Placental pericyte (primary cell): ENCODE results near the gene WNT6. TPM values are rescaled to one million over a fixed set of nuclear protein-coding genes. Genes with fewer than 3 reads are reported as not detected.

Source experiments
- small RNA-seq: library from RNA; depleted of rRNA; stranded (forward); fragments of <200 nt; gene quantifications from one replicate; pipeline ENCODE3, GENCODE V24; 2012; ENCODE audit warnings: low replicate concordance
- total RNA-seq: library from RNA; depleted of rRNA; stranded (reverse); fragments of >200 nt; gene quantifications from 2 replicates; pipeline ENCODE4 v1.2.3, GENCODE V29; 2012

WNT6 gene
- not detected in 2 replicates for total RNA-seq

DNA sequence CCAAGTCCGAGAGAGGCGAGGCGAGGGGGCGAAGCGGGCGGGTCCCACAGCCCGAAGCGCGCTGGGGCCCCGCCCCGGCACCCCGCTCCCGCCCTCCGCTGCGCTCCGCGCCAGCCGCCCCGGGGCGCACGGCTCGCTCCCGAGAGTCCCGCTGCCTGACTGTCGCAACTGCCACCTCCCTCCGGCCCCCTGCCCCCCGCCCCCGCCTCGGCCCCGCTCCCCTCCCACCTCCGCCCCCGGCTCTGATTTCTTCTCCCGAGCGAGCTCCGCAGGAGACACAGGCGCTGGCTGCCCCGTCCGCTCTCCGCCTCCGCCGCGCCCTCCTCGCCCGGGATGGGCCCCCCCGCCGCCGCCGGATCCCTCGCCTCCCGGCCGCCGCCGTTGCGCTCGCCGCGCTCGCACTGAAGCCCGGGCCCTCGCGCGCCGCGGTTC is at the start of gene WNT6:
TSS of gene WNT6 (plus strand) at position 250 of the 432 bp plus-strand sequence. CDS start 233 bp downstream, outside the sequence.

GRCh38 chr2:218831378-218831990 is 28.1 kb upstream of the WNT6 start, which contains the start of gene PRKAG3:
Gene PRKAG3, minus strand, starts transcription at chr2:218831803.

DNA sequence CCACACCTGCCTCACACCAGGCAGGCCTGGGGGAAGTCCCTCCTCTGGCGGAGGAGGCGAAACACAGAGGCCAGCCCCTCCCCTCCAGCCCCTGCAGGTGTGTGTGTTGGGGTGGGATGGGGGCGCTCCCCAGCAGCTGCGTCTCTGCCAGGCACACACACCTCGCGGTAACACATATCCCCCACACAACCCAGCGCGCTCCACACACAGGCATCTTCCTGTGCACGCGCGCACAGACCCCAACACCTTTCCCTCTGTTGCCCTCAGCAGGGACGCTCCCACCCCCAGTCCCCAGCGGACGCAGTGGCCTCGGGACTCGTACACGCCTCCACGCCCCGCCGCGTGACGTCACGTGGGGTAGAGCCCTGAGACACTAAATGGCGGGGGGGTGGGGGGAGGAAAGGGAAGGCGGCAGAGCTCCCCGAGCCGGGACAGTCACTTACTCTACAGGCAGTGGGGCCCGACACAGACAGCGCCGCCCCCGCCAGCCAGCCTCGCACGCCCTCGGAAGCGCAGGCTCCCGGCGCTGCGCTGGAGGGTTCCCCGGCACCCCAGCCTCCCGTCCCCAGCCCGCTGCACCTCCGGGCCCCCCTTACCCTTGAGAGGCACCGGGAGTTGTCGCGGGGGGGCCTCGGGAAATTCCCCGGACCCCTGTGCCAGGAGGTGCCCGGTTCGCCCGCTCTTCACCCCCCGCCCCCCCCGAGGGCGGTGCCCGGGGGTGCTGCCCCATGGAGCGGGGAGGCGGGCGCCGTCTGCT is 20.7 kb downstream of the WNT6 start, which contains the start of gene WNT10A:
TSS of gene WNT10A (plus strand) at position 751 of the 757 bp plus-strand sequence. CDS start 144 bp downstream, outside the sequence.

Small RNA genes within 50 kb of the gene (small RNA-seq; reads per million reads assigned to genes)
- gene RNU6-642P, result not detected

Other genes starting within 250 kb of the WNT6 start
- 11.6 and 25.1 TPM in 2 replicates for gene ZNF142, start 200.2 kb upstream of the WNT6 start, total RNA-seq
- gene BCS1L, start 200.1 kb upstream of the WNT6 start, total RNA-seq, result 17.9 and 39.8 TPM in 2 replicates
- 36.1 and 54.0 TPM in 2 replicates for gene RNF25, start 187.8 kb upstream of the WNT6 start, total RNA-seq
- gene STK36, start 187.7 kb upstream of the WNT6 start, total RNA-seq, result 24.7 and 33.1 TPM in 2 replicates
- gene TTLL4, start 149.0 kb upstream of the WNT6 start, total RNA-seq, result 19.5 and 25.8 TPM in 2 replicates
- gene CYP27A1, start 77.7 kb upstream of the WNT6 start, total RNA-seq, result 4.7 and 23.4 TPM in 2 replicates
- gene PRKAG3, start 28.0 kb upstream of the WNT6 start, total RNA-seq, result not detected in 2 replicates
- gene WNT10A, start 21.0 kb downstream of the WNT6 start, total RNA-seq, result not detected in 2 replicates
- not detected in 2 replicates for gene CDK5R2, start 99.9 kb downstream of the WNT6 start, total RNA-seq
- not detected in 2 replicates for gene FEV, start 125.4 kb downstream of the WNT6 start, total RNA-seq
- gene CRYBA2, start 133.6 kb downstream of the WNT6 start, total RNA-seq, result not detected in 2 replicates
- gene CFAP65, start 181.7 kb downstream of the WNT6 start, total RNA-seq, result not detected in 2 replicates
- gene IHH, start 201.1 kb downstream of the WNT6 start, total RNA-seq, result under 0.01 TPM in 1 of 2 replicates, not detected in the other